Measurements from ENCODE around the gene MLLT10. TPM values are rescaled to one million over a fixed set of nuclear protein-coding genes. Genes with fewer than 3 reads are reported as not detected.

The MLLT10 gene
- total RNA-seq, 1 donor from 2014 or later, result 39.0 TPM

- DNase-seq (ENCODE audit: low spot score), result no peak
- TF ChIP-seq CTCF (IDR thresholded peaks at IDR 0.05), result no peak
- Mint-ChIP-seq H3K27ac (ENCODE audit: unreplicated experiment) (no peak overlapping the region), H3K9me3 (ENCODE audit: low read depth) (no peaks in the 10 kb centered on the region), H3K4me3 (ENCODE audit: unreplicated experiment) (no peak overlapping the region), H3K27me3 (ENCODE audit: low read depth) (no peaks in the 10 kb centered on the region), H3K36me3 (ENCODE audit: low read depth) (no peaks in the 10 kb centered on the region), H3K4me1 (ENCODE audit: low read depth) (peaks cover 20% of the 10 kb centered on the region)
Measured at GRCh38 chr10:21502348-21502740, 31.7 kb upstream of the MLLT10 start.

GRCh38 chr10:21503542-21503941 is 30.5 kb upstream of the MLLT10 start:
- Mint-ChIP-seq H3K27me3 (ENCODE audit: low read depth) (no peaks in the 10 kb centered on the region), H3K4me1 (ENCODE audit: low read depth) (peaks cover 11% of the 10 kb centered on the region), H3K9me3 (ENCODE audit: low read depth) (no peaks in the 10 kb centered on the region), H3K27ac (ENCODE audit: unreplicated experiment) (no peak overlapping the region), H3K4me3 (ENCODE audit: unreplicated experiment) (no peak overlapping the region), H3K36me3 (ENCODE audit: low read depth) (no peaks in the 10 kb centered on the region)
- no peak for DNase-seq (ENCODE audit: low spot score)
- TF ChIP-seq CTCF (IDR thresholded peaks at IDR 0.05), result no peak

GRCh38 chr10:21505711-21506278 is 28.2 kb upstream of the MLLT10 start:
- Mint-ChIP-seq H3K27ac (ENCODE audit: unreplicated experiment) (no peak overlapping the region), H3K4me3 (ENCODE audit: unreplicated experiment) (no peak overlapping the region), H3K9me3 (ENCODE audit: low read depth) (no peaks in the 10 kb centered on the region), H3K4me1 (ENCODE audit: low read depth) (peaks cover 15% of the 10 kb centered on the region), H3K36me3 (ENCODE audit: low read depth) (no peaks in the 10 kb centered on the region), H3K27me3 (ENCODE audit: low read depth) (no peaks in the 10 kb centered on the region)
- no peak for DNase-seq (ENCODE audit: low spot score)
- TF ChIP-seq CTCF (IDR thresholded peaks at IDR 0.05), result no peak

- TF ChIP-seq CTCF (IDR thresholded peaks at IDR 0.05), result no peak
- Mint-ChIP-seq H3K4me3 (ENCODE audit: unreplicated experiment) (no peak overlapping the region), H3K27me3 (ENCODE audit: low read depth) (no peaks in the 10 kb centered on the region), H3K27ac (ENCODE audit: unreplicated experiment) (no peak overlapping the region), H3K4me1 (ENCODE audit: low read depth) (peaks cover 21% of the 10 kb centered on the region), H3K9me3 (ENCODE audit: low read depth) (no peaks in the 10 kb centered on the region), H3K36me3 (ENCODE audit: low read depth) (no peaks in the 10 kb centered on the region)
- DNase-seq (ENCODE audit: low spot score), result no peak
Measured at GRCh38 chr10:21506351-21506750, 27.7 kb upstream of the MLLT10 start.

- Mint-ChIP-seq H3K4me3 (ENCODE audit: unreplicated experiment) (no peak overlapping the region), H3K9me3 (ENCODE audit: low read depth) (no peaks in the 10 kb centered on the region), H3K36me3 (ENCODE audit: low read depth) (no peaks in the 10 kb centered on the region), H3K27ac (ENCODE audit: unreplicated experiment) (no peak overlapping the region), H3K4me1 (ENCODE audit: low read depth) (peaks cover 27% of the 10 kb centered on the region), H3K27me3 (ENCODE audit: low read depth) (no peaks in the 10 kb centered on the region)
- no peak for DNase-seq (ENCODE audit: low spot score)
- no peak for TF ChIP-seq CTCF (IDR thresholded peaks at IDR 0.05)
Measured at GRCh38 chr10:21507150-21507549, 26.9 kb upstream of the MLLT10 start.
